Heart left ventricle (tissue), 16 donors: Measurements from ENCODE around the gene PPARG. TPM values are rescaled to one million over a fixed set of nuclear protein-coding genes. Genes with fewer than 3 reads are reported as not detected.
A peak's percentile ranks its signal among the peaks of the same experiment; 100 is the strongest.

Experiments used
- ATAC-seq, 4 donors: fragments of 200-7000 bp; cut with Tn5 transposase; one replicate each; pipeline ENCODE4 v1.9.1; 2020 to 2022; ENCODE audit warnings: moderate library complexity in 4 of 4, mild to moderate bottlenecking in 3 of 4, moderate number of reproducible peaks in 1 of 4
- DNase-seq, 5 donors: peaks; one replicate each; pipeline ENCODE4 v3.0.0-alpha.2; 2020
- H3K27ac ChIP-seq, 12 donors: fragments of 200-600 bp; sonication (generic) in 4 of 12; one replicate each; pipeline versions ENCODE4 v1.5.0 to v1.8.0; 2016 to 2022; ENCODE audit warnings: mild to moderate bottlenecking in 2 of 12
- H3K27me3 ChIP-seq, 9 donors: fragments of 200-600 bp; sonication (generic) in 2 of 9; one replicate each; pipeline versions ENCODE4 v1.5.1 to v1.8.0; 2016 to 2022; ENCODE audit warnings: mild to moderate bottlenecking in 3 of 9
- H3K36me3 ChIP-seq, 9 donors: fragments of 200-600 bp; sonication (generic) in 2 of 9; one replicate each; pipeline versions ENCODE4 v1.5.0 to v1.8.0; 2018 to 2022; ENCODE audit warnings: mild to moderate bottlenecking in 2 of 9
- H3K4me1 ChIP-seq, 12 donors: fragments of 200-600 bp; sonication (generic) in 4 of 12; one replicate each; pipeline versions ENCODE4 v1.5.0 to v1.8.0; 2016 to 2022; ENCODE audit warnings: mild to moderate bottlenecking in 3 of 12
- H3K4me3 ChIP-seq, 12 donors: fragments of 200-600 bp; sonication (generic) in 4 of 12; one replicate each; pipeline versions ENCODE4 v1.5.0 to v1.8.0; 2017 to 2022; ENCODE audit warnings: mild to moderate bottlenecking in 9 of 12, moderate library complexity in 4 of 12
- H3K9me3 ChIP-seq, 12 donors: fragments of 200-600 bp; sonication (generic) in 4 of 12; one replicate each; pipeline versions ENCODE4 v1.5.0 to v1.8.0; 2016 to 2022; ENCODE audit warnings: mild to moderate bottlenecking in 1 of 12
- POLR2A ChIP-seq, 2 donors: fragments of 450-650 bp; IDR thresholded peaks; one replicate each; pipeline ENCODE4 v1.6.1; 2017; ENCODE audit warnings: antibody characterized with exemption in 2 of 2, mild to moderate bottlenecking in 2 of 2, moderate library complexity in 2 of 2
- WGBS, 4 donors: extraction: QIAGEN DNeasy Blood & Tissue Kit in 2 of 4; methylation state at CpG; one replicate each; pipeline versions ENCODE4 v1.1.5 to v1.1.7; 2013 to 2018; 5-methylcytosine and 5-hydroxymethylcytosine counted together
- intact Hi-C, 10 donors: fragments of 100-400 bp; cut with DNase I; formaldehyde crosslinking; loops; one replicate each; pipeline versions ENCODE4 v1.11.1 to v1.14.2; 2022
- polyA plus RNA-seq, 2 donors: library from polyadenylated mRNA; stranded (reverse); fragments of 200-250 nt; gene quantifications; one replicate each; pipeline ENCODE4 v1.2.3, GENCODE V29; 2013
- total RNA-seq, 9 donors: library from RNA; depleted of rRNA in 2 of 9; stranded (reverse); fragments of >200 nt in 2 of 9; fragmentation: NEBNext Ultra II Directional in 3 of 9; extraction: Animal tissue kit (Norgen Biotek cat#: 25700) in 3 of 9; gene quantifications; one replicate each; pipeline versions ENCODE4 v1.1.0 to v1.2.4, GENCODE V29; 2016 to 2023
- TF ChIP-seq, protein P1 (sequence below), 12 donors: fragments of 200-600 bp; sonication (generic) in 4 of 12; IDR thresholded peaks; one replicate each; pipeline versions ENCODE4 v1.5.0 to v1.8.0; 2018 to 2022; ENCODE audit warnings: antibody characterized with exemption in 12 of 12, mild to moderate bottlenecking in 5 of 12
- donor health status: ischemic (EF 13 %, LVEDD 7.1; RV severe dilation, severe dysfunction).
- donor health status: healthy with polysubstance abuse.
- donor health status: DM: no; HTN: yes; CAD: no.
- donor health status: DM: no; HTN: no; CAD: no.
- donor health status: ischemic (EF 25% LVEDD 6.9; RV normal size, moderate dysfunction).
- donor health status: ischemic (EF 25% LVEDD 5.7; RV mildly dilated, moderate dysfunction).
- donor health status: healthy.
- donor health status: DM: yes; HTN: yes; CAD: no.
- donor health status: ischemic (EF 35%, LVEDD 5.7; RV mildly dilated, moderate dysfunction).
- donor health status: nonischemic (EF 11% LVEDD 7.7; RV severe dilation, severe dysfunction).
- donor health status: DM: yes; HTN: yes; CAD: no.
- donor health status: PGD.
- donor health status: ischemic (EF 29% LVEDD 5.4; RV normal size, mild dysfunction).
- donor health status: nonischemic (EF 23%, LVEDD 6.1; RV moderate dilation, normal function).

The PPARG gene
- total and polyA plus RNA-seq, 11 donors = 8.9 to 30.3 (median 20.0) TPM

DNA sequence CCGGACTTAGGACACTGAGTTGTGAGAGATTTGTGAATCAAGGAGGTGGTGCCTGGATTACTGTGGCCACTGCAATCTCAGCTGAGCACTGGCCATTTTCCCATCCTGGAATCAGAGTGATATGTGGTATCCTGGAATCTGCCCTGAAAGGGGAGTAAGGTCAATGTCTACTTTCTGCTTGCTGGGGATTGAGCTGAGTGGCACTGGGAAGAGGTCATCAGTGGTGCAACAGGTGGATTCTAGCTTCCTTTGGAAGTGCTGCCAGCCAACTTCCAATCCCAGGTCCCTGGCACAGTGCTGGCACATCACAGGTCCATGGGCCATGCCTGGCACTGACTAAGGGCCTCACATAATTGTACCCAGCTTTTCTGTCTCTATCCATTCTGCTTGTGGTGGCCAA lies 174.8 kb downstream of the PPARG start:
- Histone ChIP-seq H3K9me3 (no peaks in the 10 kb centered on the region), H3K4me3 (no peak overlapping the region), H3K36me3 (no peaks in the 10 kb centered on the region), H3K4me1 (peaks cover 0 to 19% (median 6%) of the 10 kb centered on the region in 12 donors), H3K27ac (no peak overlapping the region), H3K27me3 (no peaks in the 10 kb centered on the region)
- WGBS, 4 donors = 91 to 100% (median 97%) methylated on average over 1 of the region's 1 CpG
- DNase-seq (no peak), ATAC-seq (no peak)
- TF ChIP-seq, protein P1, sequence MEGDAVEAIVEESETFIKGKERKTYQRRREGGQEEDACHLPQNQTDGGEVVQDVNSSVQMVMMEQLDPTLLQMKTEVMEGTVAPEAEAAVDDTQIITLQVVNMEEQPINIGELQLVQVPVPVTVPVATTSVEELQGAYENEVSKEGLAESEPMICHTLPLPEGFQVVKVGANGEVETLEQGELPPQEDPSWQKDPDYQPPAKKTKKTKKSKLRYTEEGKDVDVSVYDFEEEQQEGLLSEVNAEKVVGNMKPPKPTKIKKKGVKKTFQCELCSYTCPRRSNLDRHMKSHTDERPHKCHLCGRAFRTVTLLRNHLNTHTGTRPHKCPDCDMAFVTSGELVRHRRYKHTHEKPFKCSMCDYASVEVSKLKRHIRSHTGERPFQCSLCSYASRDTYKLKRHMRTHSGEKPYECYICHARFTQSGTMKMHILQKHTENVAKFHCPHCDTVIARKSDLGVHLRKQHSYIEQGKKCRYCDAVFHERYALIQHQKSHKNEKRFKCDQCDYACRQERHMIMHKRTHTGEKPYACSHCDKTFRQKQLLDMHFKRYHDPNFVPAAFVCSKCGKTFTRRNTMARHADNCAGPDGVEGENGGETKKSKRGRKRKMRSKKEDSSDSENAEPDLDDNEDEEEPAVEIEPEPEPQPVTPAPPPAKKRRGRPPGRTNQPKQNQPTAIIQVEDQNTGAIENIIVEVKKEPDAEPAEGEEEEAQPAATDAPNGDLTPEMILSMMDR (IDR thresholded peaks at IDR 0.05) = no peak
- no peak for TF ChIP-seq POLR2A (IDR thresholded peaks at IDR 0.05)
- intact Hi-C loops = no loop called here

DNA sequence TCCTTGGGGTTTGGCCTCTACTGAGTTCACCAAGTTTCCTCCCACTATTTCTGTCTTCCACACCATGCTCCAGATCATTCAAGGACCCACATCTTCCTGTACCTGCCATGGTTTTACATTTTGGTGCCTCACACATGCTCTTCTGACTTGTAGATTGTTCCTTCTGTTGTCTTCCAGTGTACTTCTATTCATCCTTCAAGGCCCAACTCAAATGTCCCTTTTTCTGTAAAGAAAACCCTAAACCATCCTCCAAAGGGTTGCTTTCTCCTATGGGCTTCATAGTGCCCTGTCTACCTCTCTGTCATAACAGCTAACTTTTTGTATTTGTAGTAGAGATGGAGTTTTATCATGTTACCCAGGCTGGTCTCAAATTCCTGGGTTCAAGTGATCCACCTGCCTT lies 175.3 kb downstream of the PPARG start:
- H3K27ac ChIP-seq = no peak overlapping the region
- no peak for DNase-seq
- no peak for ATAC-seq
- intact Hi-C loops = no loop called here
- TF ChIP-seq, protein P1 (IDR thresholded peaks at IDR 0.05) = no peak
- no peak for TF ChIP-seq POLR2A (IDR thresholded peaks at IDR 0.05)
- H3K36me3 ChIP-seq = no peaks in the 10 kb centered on the region
- no peaks in the 10 kb centered on the region for H3K27me3 ChIP-seq
- H3K4me3 ChIP-seq = no peak overlapping the region
- peaks cover 0 to 19% (median 6%) of the 10 kb centered on the region in 12 donors for H3K4me1 ChIP-seq
- no peaks in the 10 kb centered on the region for H3K9me3 ChIP-seq

DNA sequence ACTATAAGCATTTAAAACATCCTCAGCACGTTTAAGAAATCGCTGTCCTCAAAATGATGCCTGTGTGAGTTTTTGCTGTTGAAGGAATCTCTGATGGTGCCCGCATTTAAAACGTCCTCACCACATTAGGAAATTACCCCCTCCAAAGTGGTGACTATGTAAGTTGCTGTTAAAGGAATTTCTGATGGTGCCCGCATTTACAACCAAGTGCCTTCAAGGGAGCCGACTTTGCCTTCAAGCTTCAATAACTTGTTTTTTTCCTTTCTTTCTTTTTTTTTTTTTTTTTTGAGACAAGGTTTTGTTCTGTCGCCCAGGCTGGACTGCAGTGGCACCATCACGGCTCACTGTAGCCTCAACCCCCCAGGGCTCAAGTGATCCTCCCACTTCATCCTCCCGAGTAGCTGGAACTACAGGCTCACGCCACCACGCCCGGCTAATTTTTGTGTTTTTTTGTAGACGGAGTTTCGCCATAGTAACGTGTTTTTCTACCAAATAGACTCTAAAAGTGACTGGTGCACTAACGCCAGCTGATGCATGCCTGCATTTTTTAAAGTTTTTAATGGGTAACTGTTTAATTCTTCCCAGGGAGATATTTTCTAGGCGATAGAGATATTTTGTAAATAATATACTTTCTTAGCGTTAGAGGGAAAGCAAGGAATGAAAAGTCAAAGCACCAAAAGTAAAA lies 176.4 kb downstream of the PPARG start:
- no peaks in the 10 kb centered on the region for H3K9me3 ChIP-seq
- 89 to 96% (median 92%) methylated on average over 18 of the region's 18 CpGs for WGBS, 4 donors
- intact Hi-C loops = no loop called here
- H3K27ac ChIP-seq = no peak overlapping the region
- ATAC-seq (no peak), DNase-seq (no peak)
- H3K36me3 ChIP-seq = no peaks in the 10 kb centered on the region
- TF ChIP-seq, protein P1 (IDR thresholded peaks at IDR 0.05) = no peak
- TF ChIP-seq POLR2A (IDR thresholded peaks at IDR 0.05) = no peak
- H3K4me1 ChIP-seq = peaks cover 0 to 19% (median 6%) of the 10 kb centered on the region in 12 donors
- no peak overlapping the region for H3K4me3 ChIP-seq
- H3K27me3 ChIP-seq = no peaks in the 10 kb centered on the region

DNA sequence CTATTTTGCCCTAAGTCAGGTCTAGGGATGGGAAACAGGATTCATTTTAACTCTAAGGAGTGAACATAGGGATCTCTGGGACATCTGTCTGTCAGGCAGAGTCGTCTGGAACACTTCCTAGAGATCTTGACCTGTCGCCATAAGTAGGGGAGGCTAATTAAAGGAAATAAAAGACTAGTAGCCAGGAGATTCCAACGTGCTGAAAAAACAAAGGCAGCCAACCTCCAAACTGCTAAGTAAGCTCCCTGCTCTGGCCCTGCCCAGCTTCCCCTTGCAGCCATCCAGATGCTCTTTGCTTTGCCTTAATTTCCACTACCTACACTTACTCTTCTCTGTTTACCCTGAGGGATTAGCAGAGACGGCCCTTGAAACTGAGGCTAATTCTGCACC lies 177.0 kb downstream of the PPARG start:
- ATAC-seq (no peak), DNase-seq (peak in 1 of 5 donors; percentile 37)
- WGBS, 4 donors = 26 to 37% (median 30%) methylated on average over 4 of the region's 4 CpGs
- Histone ChIP-seq H3K9me3 (no peaks in the 10 kb centered on the region), H3K27me3 (no peaks in the 10 kb centered on the region), H3K4me1 (peaks cover 0 to 19% (median 6%) of the 10 kb centered on the region in 12 donors), H3K27ac (no peak overlapping the region), H3K36me3 (no peaks in the 10 kb centered on the region), H3K4me3 (no peak overlapping the region)
- intact Hi-C loops = no loop called here
- TF ChIP-seq POLR2A (IDR thresholded peaks at IDR 0.05) = no peak
- TF ChIP-seq, protein P1 (IDR thresholded peaks at IDR 0.05) = no peak
